Activated T-helper 1 cell treated with anti-CD3 and anti-CD28 coated beads, Interleukin-12 subunit alpha, Interleukin-12 subunit beta, Interleukin-2, Interleukin-4 antibody, amounts not matched to agents 30 ng/mL and 10 ng/mL and 1 ng/mL, durations not matched to agents 14 hours and 24 hours and 36 hours (primary cell): ENCODE data around the gene CNFN. TPM values are rescaled to one million over a fixed set of nuclear protein-coding genes. Genes with fewer than 3 reads are reported as not detected.

ENCODE experiments used
- DNase-seq: peaks from one replicate; pipeline ENCODE4 v3.0.0; 2021; ENCODE audit warnings: low spot score
- H3K27ac Mint-ChIP-seq: one replicate; pipeline ENCODE4 v1.8.0; 2021; ENCODE audit warnings: mild to moderate bottlenecking, mixed read lengths
- H3K27me3 Mint-ChIP-seq: one replicate; pipeline ENCODE4 v1.8.0; 2022; ENCODE audit warnings: mild to moderate bottlenecking, moderate library complexity, mixed read lengths; ENCODE audit not compliant: insufficient read depth
- H3K36me3 Mint-ChIP-seq: one replicate; pipeline ENCODE4 v1.8.0; 2021; ENCODE audit warnings: low read depth, mixed read lengths
- H3K4me1 Mint-ChIP-seq: one replicate; pipeline ENCODE4 v1.8.0; 2021; ENCODE audit warnings: low read depth, mixed read lengths
- H3K4me3 Mint-ChIP-seq: one replicate; pipeline ENCODE4 v1.8.0; 2021; ENCODE audit warnings: mild to moderate bottlenecking, moderate library complexity, mixed read lengths
- H3K9me3 Mint-ChIP-seq: one replicate; pipeline ENCODE4 v1.8.0; 2021; ENCODE audit warnings: mixed read lengths
- intact Hi-C: fragments of 100-400 bp; cut with micrococcal nuclease; formaldehyde crosslinking; loops from one replicate; pipeline ENCODE4 v1.15.1; 2024
- total RNA-seq: library from RNA; stranded (reverse); gene quantifications from 2 replicates; pipeline ENCODE4 v1.2.3, GENCODE V29; 2022

CNFN gene
- total RNA-seq, 1 donor from 2014 or later = not detected

GRCh38 chr19:42363614-42364346, 26.3 kb downstream of the CNFN start:
- Mint-ChIP-seq H3K36me3 (peaks cover 5% of the 10 kb centered on the region), H3K4me1 (no peaks in the 10 kb centered on the region), H3K4me3 (no peak overlapping the region), H3K27ac (no peak overlapping the region), H3K9me3 (peaks cover 11% of the 10 kb centered on the region), H3K27me3 (no peaks in the 10 kb centered on the region)
- no peak for DNase-seq
- intact Hi-C loops = no loop called here

DNA sequence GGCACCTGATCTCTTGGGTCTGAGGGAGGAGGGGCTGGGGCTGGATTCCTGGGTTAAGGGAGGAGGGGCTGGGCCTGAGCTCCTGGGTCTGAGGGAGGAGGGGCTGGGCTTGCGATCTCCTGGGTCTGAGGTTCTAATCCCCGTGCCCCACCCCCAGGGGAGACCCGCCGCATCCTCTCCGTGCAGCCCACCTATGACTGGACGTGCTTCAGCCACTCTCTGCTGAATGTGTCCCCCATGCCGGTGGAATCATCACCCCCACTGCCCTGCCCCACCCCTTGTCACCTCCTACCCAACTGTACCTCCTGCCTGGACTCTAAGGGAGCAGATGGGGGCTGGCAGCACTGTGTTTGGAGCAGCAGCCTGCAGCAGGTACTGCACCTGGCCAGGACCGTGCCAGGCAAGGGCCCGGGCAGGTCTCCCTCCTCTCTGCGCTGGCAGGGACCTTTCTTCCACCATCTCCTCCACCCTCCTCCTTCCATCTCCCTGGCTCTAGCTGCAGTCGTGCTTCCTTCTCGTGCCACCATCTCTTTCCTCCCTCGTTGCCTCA, 27.1 kb downstream of the CNFN start:
- Mint-ChIP-seq H3K9me3 (peaks cover 11% of the 10 kb centered on the region), H3K4me1 (no peaks in the 10 kb centered on the region), H3K27ac (no peak overlapping the region), H3K36me3 (peaks cover 5% of the 10 kb centered on the region), H3K27me3 (no peaks in the 10 kb centered on the region), H3K4me3 (no peak overlapping the region)
- intact Hi-C loops = no loop called here
- DNase-seq = no peak

DNA sequence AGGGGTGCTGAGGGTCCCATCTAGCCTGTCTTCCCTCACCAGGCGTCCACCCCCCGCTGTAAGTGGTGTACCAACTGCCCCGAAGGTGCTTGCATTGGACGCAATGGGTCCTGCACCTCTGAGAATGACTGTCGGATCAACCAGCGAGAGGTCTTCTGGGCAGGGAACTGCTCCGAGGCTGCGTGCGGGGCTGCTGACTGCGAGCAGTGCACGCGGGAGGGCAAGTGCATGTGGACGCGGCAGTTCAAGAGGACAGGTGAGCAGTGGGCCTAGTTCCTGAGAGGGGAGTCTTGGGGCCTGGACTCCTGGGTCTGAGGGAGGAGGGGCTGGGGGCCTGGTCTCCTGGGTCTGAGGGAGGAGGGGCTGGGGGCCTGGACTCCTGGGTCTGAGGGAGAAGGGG, 27.8 kb downstream of the CNFN start:
- H3K27ac Mint-ChIP-seq = no peak overlapping the region
- intact Hi-C loops = no loop called here
- H3K9me3 Mint-ChIP-seq = peaks cover 11% of the 10 kb centered on the region
- H3K4me1 Mint-ChIP-seq = no peaks in the 10 kb centered on the region
- no peaks in the 10 kb centered on the region for H3K27me3 Mint-ChIP-seq
- no peak for DNase-seq
- no peak overlapping the region for H3K4me3 Mint-ChIP-seq
- peaks cover 5% of the 10 kb centered on the region for H3K36me3 Mint-ChIP-seq

DNA sequence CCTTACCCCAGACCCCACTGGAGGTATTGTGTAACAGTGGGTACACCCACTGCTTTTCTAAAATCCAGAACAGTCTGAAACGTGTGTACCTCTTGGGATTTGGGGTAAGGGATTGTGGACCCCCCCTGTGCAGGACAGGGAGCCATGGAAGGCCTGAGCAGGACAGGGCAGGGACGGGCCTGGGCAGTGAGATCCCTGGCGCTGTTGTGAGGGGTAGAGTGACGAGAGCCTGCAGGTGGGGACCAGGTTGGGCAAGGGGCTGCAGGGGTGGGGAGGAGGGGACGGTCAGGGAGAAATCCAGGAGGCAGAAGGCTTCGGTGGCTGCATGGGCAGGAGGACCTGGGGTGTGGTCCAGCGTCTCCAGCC, 28.6 kb downstream of the CNFN start:
- Mint-ChIP-seq H3K36me3 (peaks cover 5% of the 10 kb centered on the region), H3K27me3 (no peaks in the 10 kb centered on the region), H3K4me1 (no peaks in the 10 kb centered on the region)

GRCh38 chr19:42360787-42361544, 29.1 kb downstream of the CNFN start:
- H3K36me3 Mint-ChIP-seq = peaks cover 5% of the 10 kb centered on the region
- no peaks in the 10 kb centered on the region for H3K27me3 Mint-ChIP-seq
- DNase-seq = no peak
- peaks cover 11% of the 10 kb centered on the region for H3K9me3 Mint-ChIP-seq
- H3K27ac Mint-ChIP-seq = no peak overlapping the region
- H3K4me1 Mint-ChIP-seq = no peaks in the 10 kb centered on the region
- H3K4me3 Mint-ChIP-seq = no peak overlapping the region
- intact Hi-C loops = no loop called here

More for the DNA sequence above, 28.6 kb downstream of the CNFN start:
- Mint-ChIP-seq H3K27ac (no peak overlapping the region), H3K9me3 (peaks cover 11% of the 10 kb centered on the region), H3K4me3 (no peak overlapping the region)
- DNase-seq = no peak
- intact Hi-C loops = no loop called here

DNA sequence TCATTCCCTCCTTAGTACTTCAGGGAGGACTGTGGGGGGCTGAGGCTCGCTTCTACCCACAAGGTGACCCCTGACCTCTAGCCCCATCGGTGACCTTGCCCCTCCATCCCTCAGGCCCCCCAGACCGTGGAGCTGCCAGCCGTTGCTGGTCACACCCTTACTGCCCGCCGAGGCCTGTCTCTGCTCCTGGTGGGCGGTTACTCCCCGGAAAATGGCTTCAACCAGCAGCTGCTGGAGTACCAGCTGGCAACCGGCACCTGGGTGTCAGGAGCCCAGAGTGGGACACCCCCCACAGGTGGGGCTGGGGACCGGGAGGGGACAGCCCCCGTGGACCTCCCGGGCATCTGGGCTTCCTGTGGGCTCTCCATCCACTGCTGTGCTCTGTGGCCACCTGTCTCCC, 32.8 kb downstream of the CNFN start:
- no peaks in the 10 kb centered on the region for H3K4me1 Mint-ChIP-seq

DNA sequence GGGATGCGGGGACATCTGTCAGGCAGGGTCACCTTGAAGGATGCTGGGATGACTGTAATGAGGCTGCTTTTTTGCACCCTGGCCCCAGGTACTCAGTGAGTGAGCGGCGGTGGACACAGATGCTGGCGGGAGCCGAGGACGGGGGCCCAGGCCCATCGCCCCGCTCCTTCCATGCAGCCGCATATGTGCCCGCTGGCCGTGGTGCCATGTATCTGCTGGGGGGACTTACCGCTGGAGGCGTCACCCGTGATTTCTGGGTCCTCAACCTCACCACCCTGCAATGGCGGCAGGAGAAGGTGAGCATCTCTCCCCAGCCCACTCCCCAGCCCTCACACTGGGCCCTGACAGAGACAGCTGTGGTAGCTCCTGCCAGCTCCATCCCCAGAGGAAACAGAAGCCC, 33.4 kb downstream of the CNFN start:
- no peaks in the 10 kb centered on the region for H3K36me3 Mint-ChIP-seq
- H3K4me1 Mint-ChIP-seq = no peaks in the 10 kb centered on the region
- H3K27ac Mint-ChIP-seq = no peak overlapping the region
- H3K27me3 Mint-ChIP-seq = no peaks in the 10 kb centered on the region
- no peak overlapping the region for H3K4me3 Mint-ChIP-seq
- no peaks in the 10 kb centered on the region for H3K9me3 Mint-ChIP-seq
- DNase-seq = no peak
- intact Hi-C loops = no loop called here

More for the DNA sequence above, 32.8 kb downstream of the CNFN start:
- Mint-ChIP-seq H3K27ac (no peak overlapping the region), H3K9me3 (no peaks in the 10 kb centered on the region), H3K27me3 (no peaks in the 10 kb centered on the region), H3K4me3 (no peak overlapping the region), H3K36me3 (no peaks in the 10 kb centered on the region)
- intact Hi-C loops = no loop called here
- no peak for DNase-seq

DNA sequence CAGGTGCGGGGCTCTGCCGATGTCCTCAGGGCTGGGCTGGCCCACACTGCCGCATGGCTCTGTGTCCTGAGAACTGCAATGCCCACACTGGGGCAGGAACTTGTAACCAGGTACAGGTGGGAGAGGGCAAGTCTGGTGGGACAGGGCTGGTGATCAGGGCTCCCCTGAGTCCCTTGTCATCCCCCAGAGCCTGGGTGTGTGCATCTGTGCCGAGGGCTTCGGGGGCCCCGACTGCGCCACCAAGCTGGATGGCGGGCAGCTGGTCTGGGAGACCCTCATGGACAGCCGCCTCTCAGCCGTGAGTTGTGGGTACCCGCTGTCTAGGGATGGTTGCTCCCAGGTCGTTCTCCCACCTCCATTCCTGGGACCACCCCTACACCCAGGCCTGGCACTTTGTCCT, 34.2 kb downstream of the CNFN start:
- H3K27ac Mint-ChIP-seq = no peak overlapping the region
- intact Hi-C loops = no loop called here
- no peaks in the 10 kb centered on the region for H3K27me3 Mint-ChIP-seq
- no peak for DNase-seq
- H3K4me1 Mint-ChIP-seq = no peaks in the 10 kb centered on the region
- H3K36me3 Mint-ChIP-seq = no peaks in the 10 kb centered on the region
- H3K4me3 Mint-ChIP-seq = no peak overlapping the region
- no peaks in the 10 kb centered on the region for H3K9me3 Mint-ChIP-seq

DNA sequence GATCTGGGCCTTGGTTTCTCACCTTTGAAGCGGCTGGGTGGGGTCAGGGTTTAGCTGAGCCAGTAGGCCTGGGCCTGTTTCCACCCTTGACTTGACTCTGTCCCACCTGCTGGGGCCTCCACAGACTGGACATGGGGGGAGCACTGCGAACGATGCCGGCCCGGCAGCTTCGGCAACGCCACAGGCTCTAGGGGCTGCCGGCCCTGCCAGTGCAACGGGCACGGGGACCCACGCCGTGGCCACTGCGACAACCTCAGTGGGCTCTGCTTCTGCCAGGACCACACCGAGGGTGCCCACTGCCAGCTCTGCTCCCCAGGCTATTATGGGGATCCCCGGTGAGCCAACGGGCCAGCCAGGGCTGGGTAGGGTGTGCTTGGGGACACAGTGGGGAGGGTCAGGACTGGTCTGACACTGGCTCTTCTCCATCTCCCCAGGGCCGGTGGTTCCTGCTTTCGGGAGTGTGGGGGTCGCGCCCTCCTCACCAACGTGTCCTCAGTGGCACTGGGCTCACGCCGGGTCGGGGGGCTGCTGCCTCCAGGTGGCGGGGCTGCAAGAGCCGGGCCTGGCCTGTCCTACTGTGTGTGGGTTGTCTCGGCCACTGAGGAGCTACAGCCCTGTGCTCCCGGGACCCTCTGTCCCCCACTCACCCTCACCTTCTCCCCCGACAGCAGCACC, 36.6 kb downstream of the CNFN start:
- Mint-ChIP-seq H3K9me3 (no peaks in the 10 kb centered on the region), H3K36me3 (no peaks in the 10 kb centered on the region), H3K4me1 (no peaks in the 10 kb centered on the region), H3K27me3 (no peaks in the 10 kb centered on the region), H3K27ac (no peak overlapping the region), H3K4me3 (no peak overlapping the region)
- no peak for DNase-seq
- intact Hi-C loops = no loop called here

- Mint-ChIP-seq H3K4me1 (no peaks in the 10 kb centered on the region), H3K36me3 (no peaks in the 10 kb centered on the region), H3K9me3 (no peaks in the 10 kb centered on the region), H3K27ac (no peak overlapping the region), H3K4me3 (no peak overlapping the region), H3K27me3 (no peaks in the 10 kb centered on the region)
- no peak for DNase-seq
- intact Hi-C loops = no loop called here
Measured at GRCh38 chr19:42352301-42353259, 37.5 kb downstream of the CNFN start.

DNA sequence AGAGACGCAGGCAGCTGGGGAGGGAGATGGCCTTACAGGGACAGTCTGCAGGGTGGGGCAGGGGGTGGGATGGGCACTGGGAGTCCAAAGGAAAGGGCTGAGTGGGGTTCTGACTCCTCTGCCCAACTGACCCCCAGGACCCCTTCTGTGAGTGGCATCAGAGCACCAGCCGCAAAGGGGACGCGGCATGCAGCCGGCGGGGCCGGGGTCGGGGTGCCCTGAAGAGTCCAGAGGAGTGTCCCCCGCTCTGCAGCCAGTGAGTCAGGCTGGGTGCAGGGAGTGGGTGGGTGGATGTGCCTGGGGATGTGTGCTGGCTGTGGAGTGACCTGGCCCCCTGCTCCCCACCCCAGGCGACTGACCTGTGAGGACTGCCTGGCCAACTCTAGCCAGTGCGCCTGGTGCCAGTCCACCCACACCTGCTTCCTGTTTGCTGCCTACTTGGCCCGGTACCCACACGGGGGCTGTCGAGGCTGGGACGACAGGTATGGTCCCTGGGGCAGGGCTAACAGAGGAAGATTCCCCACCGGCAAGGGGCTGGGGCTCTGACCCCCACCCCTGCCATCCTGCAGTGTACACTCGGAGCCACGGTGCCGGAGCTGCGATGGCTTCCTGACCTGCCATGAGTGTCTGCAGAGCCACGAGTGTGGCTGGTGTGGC, 38.9 kb downstream of the CNFN start:
- H3K27me3 Mint-ChIP-seq = no peaks in the 10 kb centered on the region
- no peak for DNase-seq
- intact Hi-C loops = no loop called here
- no peaks in the 10 kb centered on the region for H3K36me3 Mint-ChIP-seq
- no peaks in the 10 kb centered on the region for H3K9me3 Mint-ChIP-seq
- H3K27ac Mint-ChIP-seq = no peak overlapping the region
- H3K4me1 Mint-ChIP-seq = no peaks in the 10 kb centered on the region
- no peak overlapping the region for H3K4me3 Mint-ChIP-seq

DNA sequence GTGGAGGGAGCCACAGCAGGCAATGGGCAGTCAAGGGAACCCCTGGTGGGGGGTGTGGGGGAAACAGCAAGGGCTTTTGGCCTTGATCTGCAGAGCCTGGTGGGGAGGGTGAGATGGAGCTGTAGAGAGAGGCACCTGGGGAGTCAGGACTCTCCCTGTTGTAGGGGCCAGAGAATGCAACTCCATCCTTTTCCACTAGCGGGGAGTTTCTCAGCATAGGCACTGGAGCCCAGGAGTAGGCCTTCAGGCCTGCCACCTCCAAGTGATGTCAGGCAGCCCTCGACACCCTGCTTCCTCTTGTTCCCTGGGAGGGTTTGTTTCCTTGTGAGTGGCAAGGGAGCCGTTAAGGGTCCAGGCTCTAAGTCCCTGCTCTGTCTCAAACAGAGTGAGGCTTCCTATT, 39.7 kb downstream of the CNFN start:
- Mint-ChIP-seq H3K27ac (no peak overlapping the region), H3K4me1 (no peaks in the 10 kb centered on the region), H3K9me3 (no peaks in the 10 kb centered on the region), H3K27me3 (no peaks in the 10 kb centered on the region), H3K36me3 (no peaks in the 10 kb centered on the region), H3K4me3 (no peak overlapping the region)
- no peak for DNase-seq
- intact Hi-C loops = no loop called here
